ENCODE data around the gene TMEM8B.

TMEM8B gene

GRCh38 chr9:35841645-35841900 lies 12.5 kb downstream of the TMEM8B start:
- no peak for TF ChIP-seq CTCF (IDR thresholded peaks at IDR 0.05; ENCODE audit: poor library complexity, severe bottlenecking)
- peaks cover 8% of the 10 kb centered on the region for H3K4me1 ChIP-seq (ENCODE audit: insufficient read depth, poor library complexity, severe bottlenecking)
- ATAC-seq (ENCODE audit: low read depth): no peak
- no peak overlapping the region for H3K4me3 ChIP-seq (ENCODE audit: severe bottlenecking)
- DNase-seq (ENCODE audit: low spot score): no peak
- no peaks in the 10 kb centered on the region for H3K27me3 ChIP-seq (ENCODE audit: insufficient read depth, poor library complexity, severe bottlenecking)
- H3K36me3 ChIP-seq (ENCODE audit: low read depth): no peaks in the 10 kb centered on the region
- no peak overlapping the region for H3K27ac ChIP-seq (ENCODE audit: poor library complexity, severe bottlenecking)
- no peaks in the 10 kb centered on the region for H3K9me3 ChIP-seq (ENCODE audit: severe bottlenecking)

- Histone ChIP-seq H3K4me3 (ENCODE audit: severe bottlenecking) (no peak overlapping the region), H3K9me3 (ENCODE audit: severe bottlenecking) (no peaks in the 10 kb centered on the region), H3K27ac (ENCODE audit: poor library complexity, severe bottlenecking) (no peak overlapping the region), H3K27me3 (ENCODE audit: insufficient read depth, poor library complexity, severe bottlenecking) (no peaks in the 10 kb centered on the region), H3K36me3 (ENCODE audit: low read depth) (no peaks in the 10 kb centered on the region), H3K4me1 (ENCODE audit: insufficient read depth, poor library complexity, severe bottlenecking) (peaks cover 8% of the 10 kb centered on the region)
- TF ChIP-seq CTCF (IDR thresholded peaks at IDR 0.05; ENCODE audit: poor library complexity, severe bottlenecking): no peak
- no peak for ATAC-seq (ENCODE audit: low read depth)
- no peak for DNase-seq (ENCODE audit: low spot score)
These were observed 13.2 kb downstream of the TMEM8B start for GRCh38 chr9:35842020-35842745.

GRCh38 chr9:35842795-35843194 lies 13.8 kb downstream of the TMEM8B start:
- no peaks in the 10 kb centered on the region for H3K27me3 ChIP-seq (ENCODE audit: insufficient read depth, poor library complexity, severe bottlenecking)

GRCh38 chr9:35844628-35845270 lies 15.7 kb downstream of the TMEM8B start:
- ATAC-seq (ENCODE audit: low read depth): peak; percentile 51

More at GRCh38 chr9:35842795-35843194, 13.8 kb downstream of the TMEM8B start:
- Histone ChIP-seq H3K4me1 (ENCODE audit: insufficient read depth, poor library complexity, severe bottlenecking) (peaks cover 8% of the 10 kb centered on the region), H3K36me3 (ENCODE audit: low read depth) (no peaks in the 10 kb centered on the region), H3K4me3 (ENCODE audit: severe bottlenecking) (no peak overlapping the region), H3K27ac (ENCODE audit: poor library complexity, severe bottlenecking) (no peak overlapping the region), H3K9me3 (ENCODE audit: severe bottlenecking) (no peaks in the 10 kb centered on the region)
- ATAC-seq (ENCODE audit: low read depth): no peak
- TF ChIP-seq CTCF (IDR thresholded peaks at IDR 0.05; ENCODE audit: poor library complexity, severe bottlenecking): no peak
- DNase-seq (ENCODE audit: low spot score): no peak

More at GRCh38 chr9:35844628-35845270, 15.7 kb downstream of the TMEM8B start:
- Histone ChIP-seq H3K36me3 (ENCODE audit: low read depth) (no peaks in the 10 kb centered on the region), H3K4me1 (ENCODE audit: insufficient read depth, poor library complexity, severe bottlenecking) (peaks cover 8% of the 10 kb centered on the region), H3K27me3 (ENCODE audit: insufficient read depth, poor library complexity, severe bottlenecking) (no peaks in the 10 kb centered on the region), H3K9me3 (ENCODE audit: severe bottlenecking) (no peaks in the 10 kb centered on the region), H3K27ac (ENCODE audit: poor library complexity, severe bottlenecking) (peak overlapping the region; percentile 31), H3K4me3 (ENCODE audit: severe bottlenecking) (no peak overlapping the region)
- TF ChIP-seq CTCF (IDR thresholded peaks at IDR 0.05; ENCODE audit: poor library complexity, severe bottlenecking): no peak
- DNase-seq (ENCODE audit: low spot score): no peak
